Mesenteric fat pad (tissue), 1 donor: ENCODE measurements around the gene DUSP28. TPM values are rescaled to one million over a fixed set of nuclear protein-coding genes. Genes with fewer than 3 reads are reported as not detected.

Experiments used
- total RNA-seq: library from RNA; stranded (reverse); fragmentation: NEBNext Ultra II Directional; extraction: Animal tissue kit (Norgen Biotek cat#: 25700); gene quantifications from one replicate; pipeline ENCODE4 v1.2.1, GENCODE V29; 2021
- donor health status: DM: yes; HTN: yes; CAD: no.

The DUSP28 gene
- total RNA-seq, 1 donor from 2014 or later, result 3.8 TPM

Other genes starting within 250 kb of the DUSP28 start
- 82.5 TPM for gene GPC1, start 124.7 kb upstream of the DUSP28 start, total RNA-seq
- gene ANKMY1, start 2.4 kb upstream of the DUSP28 start, total RNA-seq, result 11.4 TPM
- gene RNPEPL1, start 8.1 kb downstream of the DUSP28 start, total RNA-seq, result 69.9 TPM
- 18.2 TPM for gene CAPN10, start 26.4 kb downstream of the DUSP28 start, total RNA-seq
- gene GPR35, start 65.1 kb downstream of the DUSP28 start, total RNA-seq, result 1.9 TPM
- not detected for gene AQP12B, start 122.5 kb downstream of the DUSP28 start, total RNA-seq
- not detected for gene AQP12A, start 131.5 kb downstream of the DUSP28 start, total RNA-seq